Stimulated activated CD4-positive, alpha-beta T cell treated with anti-CD3 and anti-CD28 coated beads, Interleukin-4, amount 100 ng/mL, for 24 hours (primary cell): Measurements from ENCODE around the gene OSBPL2.

Experiments
- DNase-seq: peaks from one replicate; pipeline ENCODE4 v3.0.0-alpha.2; 2020

OSBPL2 gene

GRCh38 chr20:62315773-62316172 lies 77.5 kb downstream of the OSBPL2 start:
- no peak for DNase-seq

- DNase-seq = no peak
Measured at GRCh38 chr20:62316331-62317166, 78.2 kb downstream of the OSBPL2 start.

DNA sequence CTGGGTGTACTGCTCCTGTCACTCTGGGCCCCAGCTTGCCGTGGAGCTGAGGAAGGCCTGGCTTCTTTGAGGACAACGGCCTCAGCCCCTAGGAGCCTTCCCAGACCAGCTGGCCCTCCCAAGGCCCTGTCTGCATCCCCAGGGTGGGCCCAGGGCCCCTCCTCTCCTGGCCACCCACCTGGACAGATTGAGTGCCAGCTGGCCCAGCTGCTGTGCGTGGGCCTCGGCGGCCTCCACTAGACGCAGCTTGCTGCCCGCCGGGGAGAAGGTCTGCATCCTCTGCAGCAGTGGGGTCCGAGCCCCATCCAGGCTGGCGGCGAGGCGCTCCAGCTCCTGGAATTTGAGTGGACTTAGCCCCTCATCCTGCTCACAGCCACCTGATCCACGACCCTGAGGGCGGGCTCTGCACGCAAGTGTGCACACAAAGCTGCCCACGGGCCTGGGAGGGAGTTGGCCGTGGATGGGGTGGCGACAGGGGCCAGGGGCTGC lies 78.9 kb downstream of the OSBPL2 start:
- no peak for DNase-seq

- DNase-seq = no peak
Measured at GRCh38 chr20:62318400-62319345, 80.4 kb downstream of the OSBPL2 start.

DNA sequence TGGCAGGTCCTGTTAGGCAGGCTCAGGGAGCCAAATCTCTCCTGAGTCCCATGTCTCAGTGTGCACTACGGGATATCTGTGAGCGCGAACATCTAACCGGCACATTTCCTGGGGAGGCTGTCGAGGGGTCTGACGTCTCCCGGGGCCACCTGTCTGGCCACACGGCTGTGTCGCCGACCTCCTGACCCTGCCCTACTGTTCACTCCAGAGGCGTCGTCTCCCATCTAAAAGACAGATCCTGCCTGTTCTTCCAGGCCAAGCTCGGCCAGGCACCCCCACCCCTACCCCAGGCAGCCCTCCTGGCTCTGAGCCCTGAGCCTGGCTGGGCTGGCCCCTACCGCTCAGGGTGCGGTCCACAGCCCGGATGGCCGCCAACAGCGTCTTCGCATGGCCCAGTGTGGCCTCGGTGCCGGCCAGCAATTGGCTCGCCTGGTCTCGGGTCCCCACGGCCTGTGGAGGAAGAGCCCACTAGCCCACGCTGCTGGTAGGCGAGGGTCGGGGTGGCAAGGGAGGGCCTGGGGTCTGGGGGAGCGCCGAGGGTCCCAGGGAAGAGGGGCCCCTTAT lies 81.1 kb downstream of the OSBPL2 start:
- DNase-seq = no peak

GRCh38 chr20:62320581-62321354 lies 82.4 kb downstream of the OSBPL2 start:
- no peak for DNase-seq

DNA sequence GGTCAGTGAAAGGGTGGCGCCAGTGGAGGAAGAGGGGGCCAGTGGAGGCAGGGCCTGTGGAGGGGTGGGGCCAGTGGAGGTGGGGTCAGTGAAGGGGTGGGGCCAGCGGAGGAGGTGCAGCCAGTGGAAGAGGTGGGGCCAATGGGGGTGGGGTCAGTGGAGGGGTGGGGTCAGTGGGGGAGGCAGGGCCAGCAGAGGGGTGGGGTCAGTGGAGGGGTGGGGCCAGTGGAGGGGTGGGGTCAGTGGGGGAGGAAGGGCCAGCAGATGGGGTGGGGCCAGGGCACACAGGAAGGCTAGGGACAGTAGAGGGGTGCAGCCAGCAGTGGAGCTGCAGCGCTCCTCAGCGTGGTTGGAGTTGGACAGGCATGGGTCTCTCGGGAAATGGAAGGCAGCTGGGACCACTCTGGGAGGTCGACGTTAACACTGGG lies 83.2 kb downstream of the OSBPL2 start:
- no peak for DNase-seq

- no peak for DNase-seq
Measured at GRCh38 chr20:62321975-62322374, 83.7 kb downstream of the OSBPL2 start.

DNA sequence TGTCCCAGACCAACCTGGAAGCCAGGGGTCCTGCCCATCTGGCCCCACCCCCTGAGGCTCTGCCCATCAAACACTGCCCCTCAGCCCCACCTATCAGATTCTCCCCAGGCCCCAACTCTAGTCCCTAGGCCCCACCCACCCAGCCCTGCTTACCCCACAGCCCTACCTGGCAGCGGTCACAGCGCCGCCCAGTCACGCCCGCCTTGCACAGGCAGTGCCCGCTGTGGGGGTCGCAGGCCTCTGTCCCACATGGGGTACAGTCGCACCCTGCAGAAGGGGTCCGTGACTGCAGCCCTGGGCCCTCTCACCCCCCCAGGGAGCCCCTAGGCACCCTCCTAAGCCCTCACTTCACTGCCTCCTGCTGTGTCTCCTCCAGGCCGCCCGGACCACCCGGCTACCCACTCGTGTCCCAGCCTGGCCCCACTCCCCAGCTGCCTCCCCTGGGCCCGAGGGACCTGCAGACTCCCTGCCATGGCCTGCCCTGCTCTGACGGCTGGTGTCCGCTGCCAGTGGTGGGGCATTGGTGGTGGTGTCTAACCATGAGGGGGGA lies 84.2 kb downstream of the OSBPL2 start:
- DNase-seq = no peak

DNA sequence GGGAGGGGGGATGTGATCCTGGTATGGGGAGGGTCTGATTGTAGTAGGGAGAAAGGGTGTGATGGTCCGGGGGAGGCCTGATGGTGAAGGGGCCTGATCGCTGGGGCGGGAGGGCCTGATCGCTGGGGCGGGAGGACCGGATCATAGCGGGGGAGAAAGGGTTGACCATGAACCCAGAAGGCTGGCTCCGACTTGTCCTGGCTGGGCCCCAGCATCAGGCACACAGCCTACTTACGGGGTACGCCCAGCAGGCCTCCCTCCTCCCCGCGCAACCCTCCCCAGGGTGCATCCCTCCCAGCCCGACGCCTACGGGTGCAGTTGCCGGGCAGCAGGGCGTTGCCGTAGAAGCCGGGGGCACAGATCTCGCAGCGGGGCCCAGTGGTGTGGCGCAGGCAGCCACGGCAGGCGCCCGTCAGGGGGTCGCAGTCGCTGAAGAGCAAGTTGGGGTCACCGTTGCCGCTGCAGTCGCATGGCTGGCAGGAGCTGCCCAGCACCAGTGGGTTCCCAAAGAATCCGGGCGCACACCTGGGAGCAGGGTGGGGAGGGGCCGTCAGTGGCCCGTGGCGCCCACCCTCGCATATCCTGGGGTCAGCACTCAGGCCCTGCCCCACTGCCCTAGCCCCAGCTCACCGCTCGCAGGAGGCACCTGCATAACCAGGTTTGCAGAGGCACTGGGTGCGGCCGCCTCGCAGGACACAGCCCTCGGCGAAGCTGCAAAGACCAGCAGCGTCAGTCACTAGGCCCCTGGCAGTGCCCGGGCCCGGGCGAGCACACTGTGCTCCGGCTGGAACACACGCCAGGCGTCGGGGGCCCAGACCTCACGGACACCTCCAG lies 85.0 kb downstream of the OSBPL2 start:
- DNase-seq = no peak

- no peak for DNase-seq
Measured at GRCh38 chr20:62323980-62324906, 85.9 kb downstream of the OSBPL2 start.

DNA sequence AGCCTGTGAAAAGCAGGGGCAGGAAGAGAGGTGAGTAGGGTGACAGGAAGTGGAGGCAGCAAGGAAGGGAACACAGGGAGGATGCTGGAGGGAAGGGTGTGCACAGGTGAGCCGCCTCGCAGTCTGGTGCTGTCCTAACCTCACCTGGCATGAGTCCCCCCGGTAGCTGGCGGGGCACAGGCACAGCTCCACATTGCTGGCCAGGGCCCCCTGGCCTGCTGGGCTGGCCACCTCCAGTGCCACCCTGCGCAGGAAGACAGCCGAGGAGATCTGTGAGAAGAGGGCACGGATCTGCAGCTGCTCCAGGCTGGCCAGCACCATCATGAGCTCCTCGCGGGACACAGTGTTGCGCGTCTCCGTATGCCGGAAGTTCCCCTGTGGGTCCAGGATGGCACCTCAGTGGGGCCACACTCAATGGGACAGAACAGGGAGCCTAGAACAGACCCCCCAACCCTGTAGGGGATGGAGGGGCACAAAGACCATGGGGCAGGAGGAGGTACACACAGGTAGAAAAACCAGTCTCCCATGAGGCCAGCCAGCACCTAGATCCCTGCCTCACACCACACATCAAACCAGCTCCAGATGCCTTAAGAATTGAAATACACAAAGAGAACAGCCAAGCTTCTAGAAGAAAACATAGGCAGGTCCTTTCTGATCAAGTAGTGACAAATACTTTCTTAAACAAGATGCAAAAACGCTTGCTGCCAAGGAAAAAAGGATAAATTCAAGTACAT lies 87.0 kb downstream of the OSBPL2 start:
- DNase-seq = no peak

- no peak for DNase-seq
Measured at GRCh38 chr20:62326559-62326958, 88.2 kb downstream of the OSBPL2 start.

DNA sequence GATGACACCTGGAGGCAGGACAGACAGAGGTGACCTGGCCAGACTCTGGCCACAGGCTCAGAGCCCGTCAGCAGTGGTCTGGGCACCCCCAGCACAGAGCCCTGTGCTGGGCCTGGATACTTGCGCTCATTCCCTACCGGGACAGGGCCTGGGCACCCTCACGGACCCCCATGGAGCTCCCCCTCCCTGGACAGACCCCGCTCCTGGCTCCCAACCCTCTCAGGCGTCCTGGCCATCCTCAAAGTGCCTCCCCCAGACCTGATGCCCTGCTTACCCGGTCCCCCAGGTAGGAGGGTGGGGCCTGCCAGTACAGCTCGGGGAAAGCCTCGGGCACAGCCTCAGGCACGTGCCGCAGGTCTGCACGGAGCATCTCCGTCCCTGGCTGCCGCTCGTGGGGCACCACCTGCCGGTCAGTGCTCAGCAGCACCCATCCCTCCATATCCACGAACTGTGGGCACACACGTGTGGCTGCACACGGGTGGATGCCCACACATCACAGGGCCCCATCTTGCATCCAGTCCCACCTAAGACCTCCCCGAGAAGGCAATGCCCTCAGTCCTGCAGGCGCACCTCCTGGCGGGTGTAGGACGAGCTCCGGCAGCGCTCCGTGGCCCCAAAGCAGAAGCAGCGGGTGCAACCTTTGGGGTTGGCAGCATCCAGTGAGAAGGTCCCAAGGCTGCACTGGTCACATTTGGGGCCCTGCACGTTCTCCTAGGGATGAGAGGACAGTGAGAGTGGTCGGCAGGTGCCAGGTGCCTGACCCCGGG lies 88.8 kb downstream of the OSBPL2 start:
- DNase-seq = no peak

GRCh38 chr20:62327726-62328495 lies 89.6 kb downstream of the OSBPL2 start:
- DNase-seq = no peak

DNA sequence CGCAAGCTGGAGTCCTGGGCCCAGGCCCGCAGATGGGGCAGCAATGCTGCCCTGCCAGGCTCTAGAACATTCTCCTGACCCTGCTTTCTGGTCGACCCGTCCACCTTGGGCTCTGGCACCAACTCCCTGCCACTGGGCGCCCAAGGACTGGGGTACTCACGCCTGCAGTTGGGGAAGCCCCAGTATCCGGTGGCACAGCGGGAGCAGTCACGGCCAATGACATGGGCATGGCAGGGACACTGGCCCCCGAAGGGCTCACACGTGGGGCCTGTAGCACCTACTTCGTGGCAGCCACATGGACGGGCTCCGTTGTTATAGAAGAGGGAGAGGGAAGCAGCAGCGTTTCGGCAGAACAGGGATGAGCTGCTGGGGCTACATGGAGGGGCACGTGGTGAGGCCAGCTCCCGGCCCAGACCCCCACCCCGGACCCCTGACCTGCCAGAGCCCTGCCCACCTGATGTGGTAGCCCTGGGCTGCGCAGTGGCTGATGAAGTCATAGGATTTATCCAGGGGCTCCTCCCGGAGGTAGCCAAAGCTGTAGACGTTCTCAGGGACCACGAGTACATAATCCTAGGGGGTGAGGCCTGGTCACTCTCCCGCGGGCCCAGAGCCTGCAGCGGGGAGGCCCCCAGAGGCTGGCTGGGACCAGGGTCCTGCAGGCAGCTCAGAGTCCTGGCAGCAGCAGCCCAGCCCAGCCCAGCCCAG lies 90.5 kb downstream of the OSBPL2 start:
- DNase-seq = no peak
